ENCODE measurements around the gene FAM216B. TPM values are rescaled to one million over a fixed set of nuclear protein-coding genes. Genes with fewer than 3 reads are reported as not detected.

The FAM216B gene
- total and polyA plus RNA-seq, 2 donors (not counting 3 experiments of a cell fraction or from before 2014, with no cell fraction given) = not detected

GRCh38 chr13:42804244-42804874 lies 23.0 kb downstream of the FAM216B start:
- Histone ChIP-seq H3K27ac (ENCODE audit: insufficient read depth, low read depth, low read length) (no peak overlapping the region), H3K4me2 (ENCODE audit: insufficient read depth, low read length) (no peak overlapping the region), H3K36me3 (ENCODE audit: control insufficient read depth in 2 of 2, extremely low read depth in 1 of 2, insufficient read depth in 2 of 2, low read length in 2 of 2) (no peaks in the 10 kb centered on the region), H3K27me3 (ENCODE audit: control insufficient read depth in 2 of 2, insufficient read depth in 2 of 2, low read length in 2 of 2) (peaks cover 0 to 7% of the 10 kb centered on the region in 2 experiments), H3K79me2 (ENCODE audit: control insufficient read depth, insufficient read depth, low read length) (no peaks in the 10 kb centered on the region), H3K9me3 (replicated peaks; ENCODE audit: control insufficient read depth, insufficient read depth, low read length) (no peaks in the 10 kb centered on the region), H3K4me3 (replicated peaks in 1 of 3; ENCODE audit: insufficient read depth in 1 of 3, low read depth in 1 of 3, low read length in 3 of 3) (no peak overlapping the region), H2AFZ (ENCODE audit: low read depth, low read length) (no peak overlapping the region), H3K9me1 (replicated peaks; ENCODE audit: control insufficient read depth, extremely low read depth, insufficient read depth, low read length) (no peaks in the 10 kb centered on the region), H3K4me1 (ENCODE audit: control insufficient read depth, extremely low read depth, insufficient read depth, low read length) (no peaks in the 10 kb centered on the region), H4K20me1 (replicated peaks; ENCODE audit: control insufficient read depth, extremely low read depth, insufficient read depth, low read length) (no peaks in the 10 kb centered on the region), H3K9ac (replicated peaks; ENCODE audit: extremely low read depth, insufficient read depth, low read length) (no peak overlapping the region)
- intact Hi-C loops (cut with micrococcal nuclease) (no loop called here), dilution Hi-C loops (cut with MboI; ENCODE audit: extremely low pct_ligation_motif_present, low sequenced_read_pairs) (no loop called here)
- CTCF ChIA-PET = no interaction called here
- DNase-seq (ENCODE audit: low read depth, low spot score) (no peak), FAIRE-seq (no peak)
- BruUV-seq (replicated peaks) = no TSS peak
- TF ChIP-seq, protein P1, sequence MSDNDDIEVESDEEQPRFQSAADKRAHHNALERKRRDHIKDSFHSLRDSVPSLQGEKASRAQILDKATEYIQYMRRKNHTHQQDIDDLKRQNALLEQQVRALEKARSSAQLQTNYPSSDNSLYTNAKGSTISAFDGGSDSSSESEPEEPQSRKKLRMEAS (IDR thresholded peaks at IDR 0.05; ENCODE audit: insufficient read depth, insufficient read length) = no peak
- no peak for TF ChIP-seq JUN (IDR thresholded peaks at IDR 0.05; ENCODE audit: borderline replicate concordance, insufficient read depth, insufficient read length, low read depth)
- TF ChIP-seq FOS (IDR thresholded peaks at IDR 0.05; ENCODE audit: borderline replicate concordance, insufficient read depth, low read length) = no peak
- no peak for TF ChIP-seq GATA2 (IDR thresholded peaks at IDR 0.05; ENCODE audit: insufficient read depth, insufficient read length, low read depth, low read length)
- no peak for TF ChIP-seq POLR2A (IDR thresholded peaks at IDR 0.05; ENCODE audit: low read depth, low read length)
- TF ChIP-seq MYC (IDR thresholded peaks at IDR 0.05; ENCODE audit: low read depth, low read length) = no peak
- TF ChIP-seq EZH2 (IDR thresholded peaks at IDR 0.05; ENCODE audit: borderline replicate concordance, low read depth, low read length, severe bottlenecking) = no peak
- TF ChIP-seq CTCF (IDR thresholded peaks at IDR 0.05; ENCODE audit: extremely low read depth in 1 of 2, insufficient read depth in 1 of 2, low read depth in 1 of 2, low read length in 2 of 2) = no peak
- TF ChIP-seq POLR2AphosphoS5 (IDR thresholded peaks at IDR 0.05; ENCODE audit: insufficient read depth, low read depth, low read length) = no peak
- POLR2A ChIA-PET = no interaction called here
